Measurements from ENCODE around the gene TMCO4. TPM values are rescaled to one million over a fixed set of nuclear protein-coding genes. Genes with fewer than 3 reads are reported as not detected.

TMCO4 gene
- total RNA-seq, 1 donor from 2014 or later: 24.3 TPM

DNA sequence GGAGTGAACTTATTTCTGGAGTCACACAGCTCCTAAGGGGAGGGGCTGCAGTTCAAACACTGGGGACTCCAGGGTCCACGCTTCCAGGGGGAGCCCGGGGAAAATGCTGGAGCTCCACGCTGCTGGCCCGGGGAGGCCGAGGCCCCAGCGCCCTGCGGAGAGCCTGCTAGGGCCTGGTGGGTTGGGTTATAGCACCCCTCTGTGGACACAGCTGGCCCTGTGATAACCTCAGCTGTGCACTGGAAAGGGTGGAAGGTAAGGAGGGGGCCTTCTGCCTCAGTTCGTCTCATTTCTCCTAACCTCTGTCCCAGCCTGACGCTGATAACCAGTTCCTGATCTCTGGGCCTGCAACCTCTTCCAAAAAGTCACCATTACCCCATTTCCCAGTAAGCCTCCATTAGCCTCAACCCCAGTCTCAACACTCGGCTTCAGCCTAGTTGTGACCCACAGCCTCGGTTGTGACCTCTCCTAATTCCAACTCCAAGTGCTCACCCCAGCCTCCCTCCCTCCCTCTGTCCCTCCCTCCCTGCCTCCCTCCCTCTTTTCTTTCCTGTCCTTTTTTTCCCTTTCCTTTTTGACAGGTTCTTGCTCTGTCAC, 148.5 kb downstream of the TMCO4 start:
- Histone ChIP-seq H3K9me3 (no peaks in the 10 kb centered on the region), H3K36me3 (peaks cover 10% of the 10 kb centered on the region), H3K27ac (peak overlapping the region; percentile 63), H3K4me3 (no peak overlapping the region), H3K4me1 (peaks cover 37% of the 10 kb centered on the region), H3K27me3 (no peaks in the 10 kb centered on the region)
- DNase-seq: no peak
- intact Hi-C loops (cut with DNase I): loop anchor here (10.0 kb wide), 1 partner anchor 166 kb away; the partner anchor contains the start of gene CAPZB
- TF ChIP-seq, protein P1, sequence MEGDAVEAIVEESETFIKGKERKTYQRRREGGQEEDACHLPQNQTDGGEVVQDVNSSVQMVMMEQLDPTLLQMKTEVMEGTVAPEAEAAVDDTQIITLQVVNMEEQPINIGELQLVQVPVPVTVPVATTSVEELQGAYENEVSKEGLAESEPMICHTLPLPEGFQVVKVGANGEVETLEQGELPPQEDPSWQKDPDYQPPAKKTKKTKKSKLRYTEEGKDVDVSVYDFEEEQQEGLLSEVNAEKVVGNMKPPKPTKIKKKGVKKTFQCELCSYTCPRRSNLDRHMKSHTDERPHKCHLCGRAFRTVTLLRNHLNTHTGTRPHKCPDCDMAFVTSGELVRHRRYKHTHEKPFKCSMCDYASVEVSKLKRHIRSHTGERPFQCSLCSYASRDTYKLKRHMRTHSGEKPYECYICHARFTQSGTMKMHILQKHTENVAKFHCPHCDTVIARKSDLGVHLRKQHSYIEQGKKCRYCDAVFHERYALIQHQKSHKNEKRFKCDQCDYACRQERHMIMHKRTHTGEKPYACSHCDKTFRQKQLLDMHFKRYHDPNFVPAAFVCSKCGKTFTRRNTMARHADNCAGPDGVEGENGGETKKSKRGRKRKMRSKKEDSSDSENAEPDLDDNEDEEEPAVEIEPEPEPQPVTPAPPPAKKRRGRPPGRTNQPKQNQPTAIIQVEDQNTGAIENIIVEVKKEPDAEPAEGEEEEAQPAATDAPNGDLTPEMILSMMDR (IDR thresholded peaks at IDR 0.05): peak; percentile 65
- peak; percentile 70 for ATAC-seq

- ATAC-seq: no peak
These were observed 149.1 kb downstream of the TMCO4 start for GRCh38 chr1:19650416-19651140.

DNA sequence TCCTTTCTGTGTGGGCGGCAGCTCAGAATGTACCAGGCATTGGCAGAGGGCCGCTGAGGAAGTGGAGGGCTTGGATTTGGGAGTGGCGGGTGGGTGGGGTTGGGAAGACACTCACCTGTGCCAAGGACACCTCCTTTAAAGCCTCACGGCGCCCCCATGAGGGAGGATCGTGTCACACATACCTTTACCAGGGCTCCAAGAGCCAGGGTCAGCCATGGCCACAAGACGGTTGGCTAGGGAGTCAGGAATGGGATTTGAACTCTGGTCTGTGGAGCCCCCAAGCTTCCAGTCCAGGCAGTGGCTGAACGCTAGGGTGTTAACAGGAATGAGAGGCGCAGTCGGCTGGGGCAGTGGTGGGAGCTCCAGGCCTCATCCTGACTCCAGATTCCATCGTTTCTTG, 151.0 kb downstream of the TMCO4 start:
- Histone ChIP-seq H3K4me1 (peaks cover 29% of the 10 kb centered on the region), H3K4me3 (peak overlapping the region; percentile 30), H3K9me3 (no peaks in the 10 kb centered on the region), H3K27me3 (no peaks in the 10 kb centered on the region), H3K27ac (peak overlapping the region; percentile 36), H3K36me3 (no peaks in the 10 kb centered on the region)
- DNase-seq (no peak), ATAC-seq (no peak)
- intact Hi-C loops (cut with DNase I): no loop called here
- TF ChIP-seq, protein P1 (IDR thresholded peaks at IDR 0.05): peak; percentile 15

More at GRCh38 chr1:19650416-19651140, 149.1 kb downstream of the TMCO4 start:
- Histone ChIP-seq H3K4me3 (no peak overlapping the region), H3K27ac (peak overlapping the region; percentile 63), H3K27me3 (no peaks in the 10 kb centered on the region), H3K9me3 (no peaks in the 10 kb centered on the region), H3K36me3 (peaks cover 6% of the 10 kb centered on the region), H3K4me1 (peaks cover 37% of the 10 kb centered on the region)
- no peak for DNase-seq
- intact Hi-C loops (cut with DNase I): loop anchor here (10.0 kb wide), 1 partner anchor 166 kb away; the partner anchor contains the start of gene CAPZB
- TF ChIP-seq, protein P1 (IDR thresholded peaks at IDR 0.05): no peak

- no peaks in the 10 kb centered on the region for H3K27me3 ChIP-seq
- peak overlapping the region; percentile 30 for H3K4me3 ChIP-seq
- peaks cover 29% of the 10 kb centered on the region for H3K4me1 ChIP-seq
- peak overlapping the region; percentile 36 for H3K27ac ChIP-seq
- H3K9me3 ChIP-seq: no peaks in the 10 kb centered on the region
- no peaks in the 10 kb centered on the region for H3K36me3 ChIP-seq
- intact Hi-C loops (cut with DNase I): no loop called here
- DNase-seq (no peak), ATAC-seq (no peak)
- TF ChIP-seq, protein P1 (IDR thresholded peaks at IDR 0.05): no peak
These were observed 151.5 kb downstream of the TMCO4 start for GRCh38 chr1:19648239-19648638.

GRCh38 chr1:19647643-19648042, 152.1 kb downstream of the TMCO4 start:
- TF ChIP-seq, protein P1 (IDR thresholded peaks at IDR 0.05): no peak
- DNase-seq: no peak
- Histone ChIP-seq H3K27me3 (peaks cover 5% of the 10 kb centered on the region), H3K36me3 (no peaks in the 10 kb centered on the region), H3K4me1 (peaks cover 29% of the 10 kb centered on the region), H3K27ac (no peak overlapping the region), H3K9me3 (no peaks in the 10 kb centered on the region), H3K4me3 (peak overlapping the region; percentile 66)
- intact Hi-C loops (cut with DNase I): no loop called here
- no peak for ATAC-seq
